ENCODE measurements around the gene STOML2. TPM values are rescaled to one million over a fixed set of nuclear protein-coding genes. Genes with fewer than 3 reads are reported as not detected.

Gene STOML2
- total and polyA plus RNA-seq, 9 of the 15 experiments (the other 6 are each of a cell fraction or from before 2014, with no cell fraction given) = 110 to 220 (median 174) TPM

GRCh38 chr9:35114113-35114839 lies 11.3 kb upstream of the STOML2 start (continued):
- TF ChIP-seq ZBTB40 (IDR thresholded peaks at IDR 0.05) (no peak), ZBTB40 (CRISPR knock-in tag; IDR thresholded peaks at IDR 0.05) (no peak), ZBTB2 (IDR thresholded peaks at IDR 0.05) (no peak), RFX5 (IDR thresholded peaks at IDR 0.05; ENCODE audit: low read depth, low read length) (no peak), ZNF79 (CRISPR knock-in tag; IDR thresholded peaks at IDR 0.05; ENCODE audit: low read depth) (no peak), PKNOX1 (IDR thresholded peaks at IDR 0.05) (peak; percentile 29; the same call in 1 of the 2 replicates), RBM39 (optimal IDR thresholded peaks at IDR 0.05; ENCODE audit: low read depth, low read length) (no peak), ZFP1 (CRISPR knock-in tag; IDR thresholded peaks at IDR 0.05) (no peak), PHB (CRISPR knock-in tag; IDR thresholded peaks at IDR 0.05) (no peak), TCF15 (CRISPR knock-in tag; IDR thresholded peaks at IDR 0.05) (no peak), ZNF444 (CRISPR knock-in tag; IDR thresholded peaks at IDR 0.05) (no peak), KLF16 (IDR thresholded peaks at IDR 0.05) (peak; percentile 75; the same call in 1 of the 2 replicates), CBFA2T3 (IDR thresholded peaks at IDR 0.05) (no peak), ATF1 (CRISPR knock-in tag; IDR thresholded peaks at IDR 0.05) (no peak), ATF1 (tag; IDR thresholded peaks at IDR 0.05) (no peak), ZNF507 (tag; conservative IDR thresholded peaks at IDR 0.05) (no peak)
